ENCODE data around the gene GRK7.
"Not testable (repeated sequence)": the region's sequence is repeated elsewhere in the genome, so short reads cannot be mapped to it uniquely, and the experiment has no call there.

Gene GRK7

DNA sequence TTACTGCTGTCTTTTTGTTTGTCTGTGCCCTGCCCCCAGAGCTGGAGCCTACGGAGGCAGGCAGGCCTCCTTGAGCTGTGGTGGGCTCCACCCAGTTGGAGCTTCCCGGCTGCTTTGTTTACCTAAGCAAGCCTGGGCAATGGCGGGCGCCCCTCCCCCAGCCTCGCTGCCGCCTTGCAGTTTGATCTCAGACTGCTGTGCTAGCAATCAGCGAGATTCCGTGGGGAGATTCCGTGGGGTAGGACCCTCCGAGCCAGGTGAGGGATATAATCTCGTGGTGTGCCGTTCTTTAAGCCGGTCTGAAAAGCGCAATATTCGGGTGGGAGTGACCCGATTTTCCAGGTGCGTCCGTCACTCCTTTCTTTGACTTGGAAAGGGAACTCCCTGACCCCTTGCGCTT, 656 bp upstream of the GRK7 start:
- Histone ChIP-seq H3K4me3 (ENCODE audit: low read length) (peak overlapping the region; percentile 40), H3K27me3 (ENCODE audit: control insufficient read depth, insufficient read depth, low read length) (peaks cover 15% of the 10 kb centered on the region)
- not testable (repeated sequence) for H3K9ac ChIP-seq (ENCODE audit: low read length); H3K27ac ChIP-seq (ENCODE audit: low read length); H3K36me3 ChIP-seq (ENCODE audit: control insufficient read depth, low read depth, low read length); H3K4me1 ChIP-seq (ENCODE audit: control insufficient read depth, low read depth, low read length); H3K9me3 ChIP-seq (ENCODE audit: control insufficient read depth, low read depth, low read length)

DNA sequence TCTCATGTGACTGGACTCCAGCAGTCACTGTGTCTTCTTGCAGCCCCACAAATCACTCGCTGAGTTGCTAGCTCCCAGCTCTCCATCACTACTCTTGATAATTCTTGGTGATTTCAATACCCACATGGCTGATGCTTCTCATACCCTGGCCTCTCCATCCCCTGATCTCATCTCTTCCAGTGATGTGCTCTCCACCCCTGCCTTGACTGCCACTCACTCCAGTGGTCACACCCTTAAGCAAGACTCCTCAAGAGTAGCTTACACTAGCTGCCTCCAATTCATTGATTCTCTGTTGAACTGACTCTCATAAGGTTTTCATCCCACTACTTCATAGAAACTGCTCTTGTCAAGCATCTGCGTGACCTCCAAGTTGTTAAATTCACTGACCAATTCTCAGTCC, 837 bp downstream of the GRK7 start:
- H3K9ac ChIP-seq (ENCODE audit: low read length) = no peak overlapping the region
- no peak overlapping the region for H3K27ac ChIP-seq (ENCODE audit: low read length)
- no peak overlapping the region for H3K4me3 ChIP-seq (ENCODE audit: low read length)
- H3K27me3 ChIP-seq (ENCODE audit: control insufficient read depth, insufficient read depth, low read length) = peaks cover 15% of the 10 kb centered on the region
- no peaks in the 10 kb centered on the region for H3K36me3 ChIP-seq (ENCODE audit: control insufficient read depth, low read depth, low read length)
- H3K4me1 ChIP-seq (ENCODE audit: control insufficient read depth, low read depth, low read length) = no peaks in the 10 kb centered on the region
- H3K9me3 ChIP-seq (ENCODE audit: control insufficient read depth, low read depth, low read length) = no peaks in the 10 kb centered on the region

- Histone ChIP-seq H3K27ac (ENCODE audit: low read length) (no peak overlapping the region), H3K9ac (ENCODE audit: low read length) (no peak overlapping the region)
These were observed 1.3 kb downstream of the GRK7 start for GRCh38 chr3:141764465-141764864.

GRCh38 chr3:141764986-141765385, 1.8 kb downstream of the GRK7 start:
- Histone ChIP-seq H3K27me3 (ENCODE audit: control insufficient read depth, insufficient read depth, low read length) (peaks cover 15% of the 10 kb centered on the region), H3K4me1 (ENCODE audit: control insufficient read depth, low read depth, low read length) (no peaks in the 10 kb centered on the region), H3K27ac (ENCODE audit: low read length) (no peak overlapping the region), H3K9me3 (ENCODE audit: control insufficient read depth, low read depth, low read length) (no peaks in the 10 kb centered on the region), H3K36me3 (ENCODE audit: control insufficient read depth, low read depth, low read length) (no peaks in the 10 kb centered on the region), H3K4me3 (ENCODE audit: low read length) (no peak overlapping the region), H3K9ac (ENCODE audit: low read length) (no peak overlapping the region)

More at GRCh38 chr3:141764465-141764864, 1.3 kb downstream of the GRK7 start:
- Histone ChIP-seq H3K36me3 (ENCODE audit: control insufficient read depth, low read depth, low read length) (no peaks in the 10 kb centered on the region), H3K4me1 (ENCODE audit: control insufficient read depth, low read depth, low read length) (no peaks in the 10 kb centered on the region), H3K27me3 (ENCODE audit: control insufficient read depth, insufficient read depth, low read length) (peaks cover 15% of the 10 kb centered on the region), H3K4me3 (ENCODE audit: low read length) (no peak overlapping the region), H3K9me3 (ENCODE audit: control insufficient read depth, low read depth, low read length) (no peaks in the 10 kb centered on the region)

- H3K36me3 ChIP-seq (ENCODE audit: control insufficient read depth, low read depth, low read length) = no peaks in the 10 kb centered on the region
- H3K9ac ChIP-seq (ENCODE audit: low read length) = no peak overlapping the region
- no peaks in the 10 kb centered on the region for H3K9me3 ChIP-seq (ENCODE audit: control insufficient read depth, low read depth, low read length)
- peaks cover 15% of the 10 kb centered on the region for H3K27me3 ChIP-seq (ENCODE audit: control insufficient read depth, insufficient read depth, low read length)
- H3K27ac ChIP-seq (ENCODE audit: low read length) = no peak overlapping the region
- no peak overlapping the region for H3K4me3 ChIP-seq (ENCODE audit: low read length)
- no peaks in the 10 kb centered on the region for H3K4me1 ChIP-seq (ENCODE audit: control insufficient read depth, low read depth, low read length)
These were observed 3.9 kb downstream of the GRK7 start for GRCh38 chr3:141767066-141767465.

GRCh38 chr3:141769221-141769894, 6.2 kb downstream of the GRK7 start:
- peaks cover 2% of the 10 kb centered on the region for H3K27me3 ChIP-seq (ENCODE audit: control insufficient read depth, insufficient read depth, low read length)
- no peaks in the 10 kb centered on the region for H3K9me3 ChIP-seq (ENCODE audit: control insufficient read depth, low read depth, low read length)
- H3K9ac ChIP-seq (ENCODE audit: low read length) = no peak overlapping the region
- H3K36me3 ChIP-seq (ENCODE audit: control insufficient read depth, low read depth, low read length) = no peaks in the 10 kb centered on the region
- no peak overlapping the region for H3K4me3 ChIP-seq (ENCODE audit: low read length)
- no peaks in the 10 kb centered on the region for H3K4me1 ChIP-seq (ENCODE audit: control insufficient read depth, low read depth, low read length)
- no peak overlapping the region for H3K27ac ChIP-seq (ENCODE audit: low read length)

GRCh38 chr3:141773676-141774075, 10.5 kb downstream of the GRK7 start:
- Histone ChIP-seq H3K9me3 (ENCODE audit: control insufficient read depth, low read depth, low read length) (no peaks in the 10 kb centered on the region), H3K4me1 (ENCODE audit: control insufficient read depth, low read depth, low read length) (no peaks in the 10 kb centered on the region), H3K27ac (ENCODE audit: low read length) (no peak overlapping the region), H3K9ac (ENCODE audit: low read length) (no peak overlapping the region), H3K4me3 (ENCODE audit: low read length) (no peak overlapping the region), H3K36me3 (ENCODE audit: control insufficient read depth, low read depth, low read length) (no peaks in the 10 kb centered on the region), H3K27me3 (ENCODE audit: control insufficient read depth, insufficient read depth, low read length) (no peaks in the 10 kb centered on the region)

DNA sequence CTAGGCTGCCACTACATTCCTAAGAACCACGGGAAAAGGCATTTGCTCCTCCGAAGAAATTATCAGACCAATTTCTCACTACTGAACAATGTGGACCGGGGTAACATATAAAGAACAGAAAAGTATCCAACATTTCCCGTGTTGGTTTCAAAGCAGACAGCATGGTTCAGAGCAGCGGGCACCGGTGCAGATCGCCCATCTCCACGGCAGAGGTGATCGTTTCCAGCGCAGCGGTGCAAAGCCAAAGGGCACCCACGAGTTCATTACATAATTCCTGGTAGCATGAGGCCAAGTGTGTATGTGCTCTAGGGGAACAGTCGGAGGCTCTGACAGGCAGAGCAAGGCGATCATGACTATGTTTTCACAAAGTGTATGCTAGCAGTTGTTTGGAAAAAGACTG, 13.2 kb downstream of the GRK7 start:
- no peak overlapping the region for H3K9ac ChIP-seq (ENCODE audit: low read length)
- H3K9me3 ChIP-seq (ENCODE audit: control insufficient read depth, low read depth, low read length) = no peaks in the 10 kb centered on the region
- no peaks in the 10 kb centered on the region for H3K4me1 ChIP-seq (ENCODE audit: control insufficient read depth, low read depth, low read length)
- no peak overlapping the region for H3K4me3 ChIP-seq (ENCODE audit: low read length)
- no peak overlapping the region for H3K27ac ChIP-seq (ENCODE audit: low read length)
- no peaks in the 10 kb centered on the region for H3K27me3 ChIP-seq (ENCODE audit: control insufficient read depth, insufficient read depth, low read length)
- no peaks in the 10 kb centered on the region for H3K36me3 ChIP-seq (ENCODE audit: control insufficient read depth, low read depth, low read length)

DNA sequence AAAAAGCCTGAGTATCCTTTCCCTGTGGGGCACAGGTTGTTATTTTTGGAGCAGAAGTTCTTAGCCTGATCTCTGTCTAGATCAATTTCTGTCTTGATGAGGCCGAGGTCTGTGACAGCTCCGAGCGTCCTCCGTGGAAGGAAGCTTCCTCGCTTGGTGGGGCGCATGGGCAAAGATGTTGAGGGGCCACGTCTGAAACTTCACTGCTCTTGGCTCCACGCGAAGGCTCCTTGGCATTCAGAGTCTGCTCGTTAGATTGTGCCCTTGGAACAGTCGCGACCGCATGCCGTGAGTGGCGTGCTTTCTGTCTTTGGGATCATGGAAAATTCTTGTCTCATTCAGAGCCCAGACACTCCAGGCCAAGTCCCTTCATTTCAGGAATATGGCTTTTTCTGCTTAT, 13.7 kb downstream of the GRK7 start:
- Histone ChIP-seq H3K27me3 (ENCODE audit: control insufficient read depth, insufficient read depth, low read length) (no peaks in the 10 kb centered on the region), H3K9me3 (ENCODE audit: control insufficient read depth, low read depth, low read length) (no peaks in the 10 kb centered on the region), H3K27ac (ENCODE audit: low read length) (no peak overlapping the region), H3K4me3 (ENCODE audit: low read length) (no peak overlapping the region), H3K36me3 (ENCODE audit: control insufficient read depth, low read depth, low read length) (no peaks in the 10 kb centered on the region), H3K9ac (ENCODE audit: low read length) (no peak overlapping the region), H3K4me1 (ENCODE audit: control insufficient read depth, low read depth, low read length) (no peaks in the 10 kb centered on the region)

GRCh38 chr3:141777957-141778813, 15.0 kb downstream of the GRK7 start:
- Histone ChIP-seq H3K27ac (ENCODE audit: low read length) (no peak overlapping the region), H3K9me3 (ENCODE audit: control insufficient read depth, low read depth, low read length) (no peaks in the 10 kb centered on the region), H3K4me1 (ENCODE audit: control insufficient read depth, low read depth, low read length) (no peaks in the 10 kb centered on the region), H3K9ac (ENCODE audit: low read length) (no peak overlapping the region), H3K36me3 (ENCODE audit: control insufficient read depth, low read depth, low read length) (no peaks in the 10 kb centered on the region), H3K27me3 (ENCODE audit: control insufficient read depth, insufficient read depth, low read length) (no peaks in the 10 kb centered on the region), H3K4me3 (ENCODE audit: low read length) (no peak overlapping the region)

GRCh38 chr3:141779667-141780066, 16.5 kb downstream of the GRK7 start:
- Histone ChIP-seq H3K27ac (ENCODE audit: low read length) (no peak overlapping the region), H3K27me3 (ENCODE audit: control insufficient read depth, insufficient read depth, low read length) (no peaks in the 10 kb centered on the region), H3K4me1 (ENCODE audit: control insufficient read depth, low read depth, low read length) (no peaks in the 10 kb centered on the region), H3K36me3 (ENCODE audit: control insufficient read depth, low read depth, low read length) (no peaks in the 10 kb centered on the region), H3K4me3 (ENCODE audit: low read length) (no peak overlapping the region), H3K9me3 (ENCODE audit: control insufficient read depth, low read depth, low read length) (no peaks in the 10 kb centered on the region), H3K9ac (ENCODE audit: low read length) (no peak overlapping the region)

Data from iPS-18a (cell line).